ENCODE measurements around the gene TMEM120B. TPM values are rescaled to one million over a fixed set of nuclear protein-coding genes. Genes with fewer than 3 reads are reported as not detected.

TMEM120B gene
- total and polyA plus RNA-seq, 2 of the 13 experiments (the other 11 are each of a cell fraction or from before 2014, with no cell fraction given), result 7.1 to 12.9 TPM

- no peak for TF ChIP-seq FOXP4 (CRISPR knock-in tag; IDR thresholded peaks at IDR 0.05)
- TF ChIP-seq ZNF431 (CRISPR knock-in tag; IDR thresholded peaks at IDR 0.05; ENCODE audit: borderline replicate concordance, low read depth), result no peak
- no peak for TF ChIP-seq USF2 (IDR thresholded peaks at IDR 0.05; ENCODE audit: low read depth, low read length)
- TF ChIP-seq USF2 (CRISPR knock-in tag; IDR thresholded peaks at IDR 0.05; ENCODE audit: borderline replicate concordance), result no peak
- no peak for TF ChIP-seq HIC2 (CRISPR knock-in tag; IDR thresholded peaks at IDR 0.05; ENCODE audit: low read depth)
- peak; percentile 86; the same call in 1 of the 2 replicates for TF ChIP-seq TMF1 (CRISPR knock-in tag; IDR thresholded peaks at IDR 0.05; ENCODE audit: low read depth)
- no peak for TF ChIP-seq ZKSCAN5 (CRISPR knock-in tag; IDR thresholded peaks at IDR 0.05)
- no peak for TF ChIP-seq CSRNP1 (CRISPR knock-in tag; IDR thresholded peaks at IDR 0.05)
- no peak for TF ChIP-seq STAG1 (CRISPR knock-in tag; IDR thresholded peaks at IDR 0.05)
- TF ChIP-seq ZNF580 (CRISPR knock-in tag; IDR thresholded peaks at IDR 0.05; ENCODE audit: borderline replicate concordance, low read depth), result no peak
- TF ChIP-seq CBFB (CRISPR knock-in tag; IDR thresholded peaks at IDR 0.05), result no peak
- 0 out of 2 replicates have a peak, but pooled peaks have one; percentile 35 for TF ChIP-seq ZBTB7A (CRISPR knock-in tag; IDR thresholded peaks at IDR 0.05)
- TF ChIP-seq ARNTL (CRISPR knock-in tag; IDR thresholded peaks at IDR 0.05), result 0 out of 2 replicates have a peak, but pooled peaks have one; percentile 63
- TF ChIP-seq GZF1 (CRISPR knock-in tag; IDR thresholded peaks at IDR 0.05), result no peak
- no peak for TF ChIP-seq NR3C1 (CRISPR knock-in tag; IDR thresholded peaks at IDR 0.05)
- no peak for TF ChIP-seq ZNF484 (CRISPR knock-in tag; IDR thresholded peaks at IDR 0.05; ENCODE audit: borderline replicate concordance, low read depth)
- TF ChIP-seq ZNF556 (CRISPR knock-in tag; IDR thresholded peaks at IDR 0.05; ENCODE audit: borderline replicate concordance), result no peak
- no peak for TF ChIP-seq NR1H2 (CRISPR knock-in tag; IDR thresholded peaks at IDR 0.05; ENCODE audit: borderline replicate concordance, low read depth)
- peak; percentile 89; the same call in 2 of the 3 replicates for TF ChIP-seq MXI1 (IDR thresholded peaks at IDR 0.05; ENCODE audit: borderline replicate concordance, low read depth, low read length)
- 0 out of 2 replicates have a peak, but pooled peaks have one; percentile 31 for TF ChIP-seq ATF5 (CRISPR knock-in tag; IDR thresholded peaks at IDR 0.05; ENCODE audit: low read depth)
These were observed at the start of gene TMEM120B (continued) for GRCh38 chr12:121712461-121713256.
